Measurements from ENCODE around the gene GNAS. TPM values are rescaled to one million over a fixed set of nuclear protein-coding genes. Genes with fewer than 3 reads are reported as not detected.

The GNAS gene
- total RNA-seq, 1 donor from 2014 or later: 875 TPM

GRCh38 chr20:58847463-58847862, 5.1 kb upstream of the GNAS start:
- Histone ChIP-seq H3K36me3 (no peaks in the 10 kb centered on the region), H3K4me1 (peaks cover 13% of the 10 kb centered on the region), H3K4me3 (no peak overlapping the region), H3K9me3 (no peaks in the 10 kb centered on the region), H3K27ac (no peak overlapping the region), H3K27me3 (no peaks in the 10 kb centered on the region)
- TF ChIP-seq POLR2AphosphoS5 (IDR thresholded peaks at IDR 0.05; ENCODE audit: insufficient read depth in 1 of 2, low read depth in 1 of 2): no peak
- TF ChIP-seq CTCF (IDR thresholded peaks at IDR 0.05): no peak
- no peak for TF ChIP-seq POLR2A (IDR thresholded peaks at IDR 0.05)
- intact Hi-C loops (cut with DNase I): no loop called here
- DNase-seq (ENCODE audit: extremely low spot score in 2 of 2): no peak

- H3K36me3 ChIP-seq: no peaks in the 10 kb centered on the region
- H3K4me3 ChIP-seq: peak within 1 kb of the TSS; percentile 45 to 47
- DNase-seq (ENCODE audit: extremely low spot score in 2 of 2): no peak
- H3K27me3 ChIP-seq: peaks cover 3% of the 10 kb centered on the region
- no peak within 1 kb of the TSS for H3K27ac ChIP-seq
- peaks cover 34% of the 10 kb centered on the region for H3K4me1 ChIP-seq
- H3K9me3 ChIP-seq: no peaks in the 10 kb centered on the region
- no peak for TF ChIP-seq POLR2A (IDR thresholded peaks at IDR 0.05)
- intact Hi-C loops (cut with DNase I): no loop called here
Measured at GRCh38 chr20:58850693-58851174, 1.8 kb upstream of the GNAS start, which contains the start of gene GNAS-AS1. TSS of gene GNAS-AS1 (minus strand) at chr20:58850902.

GRCh38 chr20:58851221-58851968, 1.1 kb upstream of the GNAS start:
- Histone ChIP-seq H3K27me3 (peaks cover 3% of the 10 kb centered on the region), H3K9me3 (no peaks in the 10 kb centered on the region), H3K36me3 (no peaks in the 10 kb centered on the region), H3K4me1 (peaks cover 38% of the 10 kb centered on the region), H3K27ac (no peak overlapping the region), H3K4me3 (peak overlapping the region; percentile 45 to 47)
- no peak for DNase-seq (ENCODE audit: extremely low spot score in 2 of 2)
- no peak for TF ChIP-seq CTCF (IDR thresholded peaks at IDR 0.05)
- TF ChIP-seq POLR2AphosphoS5 (IDR thresholded peaks at IDR 0.05; ENCODE audit: insufficient read depth in 1 of 2, low read depth in 1 of 2): no peak
- TF ChIP-seq POLR2A (IDR thresholded peaks at IDR 0.05): no peak
- intact Hi-C loops (cut with DNase I): no loop called here

DNA sequence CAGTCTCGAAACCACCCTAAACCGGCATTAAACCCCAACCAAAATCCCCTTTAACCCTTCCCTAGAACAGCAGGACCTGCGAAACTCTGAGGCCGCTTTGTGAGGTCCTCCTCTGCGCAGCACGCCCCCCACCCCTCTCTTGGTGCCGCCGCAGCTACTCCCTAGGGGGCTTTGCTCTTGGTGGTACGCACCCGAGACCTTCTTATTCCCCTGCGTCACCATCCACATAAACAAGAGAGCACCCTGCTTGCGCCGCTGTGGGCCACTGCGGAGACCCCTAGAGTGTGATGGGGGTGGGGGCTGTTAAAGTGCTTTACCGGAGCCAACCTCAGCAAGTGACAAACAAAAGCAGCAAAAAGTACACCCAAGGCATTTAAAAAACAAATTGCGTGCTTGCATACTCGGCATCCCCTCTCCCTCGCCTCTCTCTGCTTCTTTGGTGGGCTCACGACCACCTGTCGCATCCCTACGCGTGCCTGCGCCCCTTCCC, 502 bp upstream of the GNAS start:
- Histone ChIP-seq H3K4me1 (peaks cover 38% of the 10 kb centered on the region), H3K27ac (no peak overlapping the region), H3K27me3 (peaks cover 3% of the 10 kb centered on the region), H3K9me3 (no peaks in the 10 kb centered on the region), H3K36me3 (no peaks in the 10 kb centered on the region), H3K4me3 (peak overlapping the region; percentile 38 to 47)
- intact Hi-C loops (cut with DNase I): no loop called here
- DNase-seq (ENCODE audit: extremely low spot score in 2 of 2): no peak
- no peak for TF ChIP-seq POLR2AphosphoS5 (IDR thresholded peaks at IDR 0.05; ENCODE audit: insufficient read depth in 1 of 2, low read depth in 1 of 2)
- no peak for TF ChIP-seq POLR2A (IDR thresholded peaks at IDR 0.05)
- no peak for TF ChIP-seq CTCF (IDR thresholded peaks at IDR 0.05)

- TF ChIP-seq POLR2AphosphoS5 (IDR thresholded peaks at IDR 0.05; ENCODE audit: insufficient read depth in 1 of 2, low read depth in 1 of 2) (no peak), CTCF (IDR thresholded peaks at IDR 0.05) (no peak), POLR2A (IDR thresholded peaks at IDR 0.05) (no peak)
- H3K27me3 ChIP-seq: peaks cover 3% of the 10 kb centered on the region
- H3K36me3 ChIP-seq: no peaks in the 10 kb centered on the region
- no peaks in the 10 kb centered on the region for H3K9me3 ChIP-seq
- H3K4me1 ChIP-seq: peaks cover 38% of the 10 kb centered on the region
- no peak overlapping the region for H3K27ac ChIP-seq
- no peak overlapping the region for H3K4me3 ChIP-seq
- DNase-seq (ENCODE audit: extremely low spot score in 2 of 2): no peak
- intact Hi-C loops (cut with DNase I): no loop called here
Measured at GRCh38 chr20:58853466-58853865, 950 bp downstream of the GNAS start.

Measured in vagina (tissue), 2 donors.